ENCODE measurements around the gene PRR33. TPM values are rescaled to one million over a fixed set of nuclear protein-coding genes. Genes with fewer than 3 reads are reported as not detected.
"Not testable (repeated sequence)": the region's sequence is repeated elsewhere in the genome, so short reads cannot be mapped to it uniquely, and the experiment has no call there.

Gene PRR33
- polyA plus RNA-seq, 3 donors from 2014 or later, result 0.35 TPM; not detected in 2

- peaks cover 10 to 25% (median 13%) of the 10 kb centered on the region in 3 donors for H3K27me3 Mint-ChIP-seq (ENCODE audit: low read depth in 3 of 3)
- peak overlapping the region in 3 of 6 donors; percentile 29 to 85 (median 36) for H3K27ac Mint-ChIP-seq
- no peak overlapping the region for H3K4me3 Mint-ChIP-seq
- peaks cover 0 to 6% (median 2%) of the 10 kb centered on the region in 3 donors for H3K36me3 Mint-ChIP-seq
- H3K9me3 Mint-ChIP-seq, result no peaks in the 10 kb centered on the region
- H3K4me1 Mint-ChIP-seq, result peaks cover 45 to 46% of the 10 kb centered on the region in 2 donors
- DNase-seq, result no peak
Observed at GRCh38 chr11:1893581-1894359, 2.1 kb upstream of the PRR33 start.

GRCh38 chr11:1892558-1892957 lies 863 bp upstream of the PRR33 start:
- Mint-ChIP-seq H3K4me3 (peak overlapping the region in 2 of 5 donors; percentile 25 to 30), H3K27ac (peak overlapping the region in 2 of 6 donors; percentile 54 to 84), H3K9me3 (no peaks in the 10 kb centered on the region), H3K36me3 (peaks cover 0 to 10% (median 2%) of the 10 kb centered on the region in 3 donors), H3K27me3 (ENCODE audit: low read depth in 3 of 3) (peaks cover 11 to 28% (median 17%) of the 10 kb centered on the region in 3 donors), H3K4me1 (peaks cover 57 to 58% of the 10 kb centered on the region in 2 donors)
- DNase-seq, result no peak

DNA sequence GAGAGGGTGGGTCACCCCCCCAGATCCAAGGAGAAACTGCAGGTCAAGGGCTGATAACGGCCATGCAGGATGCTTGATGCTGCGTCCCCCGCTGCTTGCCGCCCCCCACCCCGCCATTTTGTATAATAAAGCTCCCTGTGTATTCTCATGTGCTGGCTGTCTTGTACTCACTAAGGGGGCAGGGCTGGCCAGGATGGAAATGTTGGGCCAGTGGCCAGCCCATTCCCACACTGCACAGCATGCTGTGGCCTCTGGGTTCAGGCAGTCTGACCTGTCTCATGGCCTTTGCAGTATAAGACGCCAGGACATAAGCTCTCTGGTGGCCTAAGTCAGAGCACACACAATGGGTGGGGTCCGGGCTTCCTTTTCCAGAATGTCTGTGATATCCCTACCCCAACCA lies 421 bp upstream of the PRR33 start:
- Mint-ChIP-seq H3K27me3 (ENCODE audit: low read depth in 3 of 3) (peaks cover 11 to 28% (median 17%) of the 10 kb centered on the region in 3 donors), H3K9me3 (no peaks in the 10 kb centered on the region), H3K4me1 (peaks cover 60 to 61% of the 10 kb centered on the region in 2 donors), H3K36me3 (peaks cover 0 to 12% (median 0%) of the 10 kb centered on the region in 3 donors), H3K4me3 (peak overlapping the region in 4 of 5 donors; percentile 25 to 83 (median 76)), H3K27ac (peak overlapping the region in 3 of 6 donors; percentile 94)
- DNase-seq, result no peak

DNA sequence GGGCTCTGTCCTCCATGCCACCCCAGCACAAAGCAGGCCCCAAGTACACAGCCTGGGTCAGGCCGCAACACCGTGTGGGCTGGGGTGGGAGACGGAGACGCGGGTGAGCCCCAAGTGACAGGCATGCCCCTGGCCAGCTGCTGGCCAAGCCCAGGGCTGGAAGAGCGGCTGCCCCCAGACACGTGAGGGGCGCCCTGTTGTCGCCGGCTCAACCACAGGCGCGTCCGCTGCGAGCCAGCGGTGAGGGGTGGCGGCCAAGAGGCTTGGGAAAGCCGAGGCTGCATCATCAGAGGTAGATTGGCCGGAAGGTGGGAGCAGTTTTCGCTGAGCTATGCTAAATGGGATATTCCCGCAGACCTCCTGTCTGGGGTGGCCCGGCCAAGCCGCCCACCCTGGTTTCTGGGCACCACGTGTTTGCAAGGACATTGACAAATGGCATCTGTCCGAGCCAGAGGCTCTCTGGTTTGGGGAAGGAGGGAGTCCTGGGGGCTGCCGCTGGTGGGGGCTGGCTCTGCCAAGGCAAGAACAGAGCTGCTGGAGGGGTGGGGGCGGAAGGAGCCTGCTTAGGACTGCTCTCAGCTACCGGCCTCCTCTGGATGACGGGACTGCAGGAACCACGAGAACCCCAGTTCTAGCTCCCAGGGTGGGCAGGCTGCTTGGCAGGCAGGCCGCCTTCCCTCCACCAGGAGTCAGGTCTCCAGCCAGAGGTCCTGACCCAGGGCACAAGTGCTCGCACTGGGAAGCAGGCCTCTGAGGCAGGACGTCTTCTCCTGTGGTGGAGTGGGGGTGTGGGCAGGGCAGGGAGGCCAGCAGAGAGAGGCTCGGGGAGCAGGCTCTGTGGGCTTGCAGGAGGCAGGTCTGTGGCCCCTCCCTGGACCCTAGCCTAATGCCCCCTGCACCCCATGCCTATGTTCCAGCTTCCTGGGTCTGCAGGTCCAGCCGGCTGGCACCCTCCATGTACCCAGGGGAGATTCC lies 552 bp downstream of the PRR33 start:
- Mint-ChIP-seq H3K27me3 (ENCODE audit: low read depth in 3 of 3) (peaks cover 11 to 28% (median 17%) of the 10 kb centered on the region in 3 donors), H3K27ac (peak overlapping the region; percentile 76 to 94 (median 94)), H3K4me3 (peak overlapping the region; percentile 74 to 83 (median 80)), H3K9me3 (no peaks in the 10 kb centered on the region), H3K36me3 (peaks cover 0 to 12% (median 0%) of the 10 kb centered on the region in 3 donors), H3K4me1 (peaks cover 61% of the 10 kb centered on the region in 2 donors)
- DNase-seq, result peak; percentile 69 to 79 (median 77)

- Mint-ChIP-seq H3K4me3 (peak overlapping the region; percentile 74 to 83 (median 80)), H3K27ac (peak overlapping the region; percentile 76 to 98 (median 94)), H3K27me3 (ENCODE audit: low read depth in 3 of 3) (peaks cover 11 to 28% (median 17%) of the 10 kb centered on the region in 3 donors), H3K36me3 (peaks cover 0 to 12% (median 0%) of the 10 kb centered on the region in 3 donors), H3K4me1 (peaks cover 61% of the 10 kb centered on the region in 2 donors), H3K9me3 (no peaks in the 10 kb centered on the region)
- peak in 1 of 3 donors; percentile 19 for DNase-seq
Observed at GRCh38 chr11:1889941-1890855, 1.5 kb downstream of the PRR33 start.

DNA sequence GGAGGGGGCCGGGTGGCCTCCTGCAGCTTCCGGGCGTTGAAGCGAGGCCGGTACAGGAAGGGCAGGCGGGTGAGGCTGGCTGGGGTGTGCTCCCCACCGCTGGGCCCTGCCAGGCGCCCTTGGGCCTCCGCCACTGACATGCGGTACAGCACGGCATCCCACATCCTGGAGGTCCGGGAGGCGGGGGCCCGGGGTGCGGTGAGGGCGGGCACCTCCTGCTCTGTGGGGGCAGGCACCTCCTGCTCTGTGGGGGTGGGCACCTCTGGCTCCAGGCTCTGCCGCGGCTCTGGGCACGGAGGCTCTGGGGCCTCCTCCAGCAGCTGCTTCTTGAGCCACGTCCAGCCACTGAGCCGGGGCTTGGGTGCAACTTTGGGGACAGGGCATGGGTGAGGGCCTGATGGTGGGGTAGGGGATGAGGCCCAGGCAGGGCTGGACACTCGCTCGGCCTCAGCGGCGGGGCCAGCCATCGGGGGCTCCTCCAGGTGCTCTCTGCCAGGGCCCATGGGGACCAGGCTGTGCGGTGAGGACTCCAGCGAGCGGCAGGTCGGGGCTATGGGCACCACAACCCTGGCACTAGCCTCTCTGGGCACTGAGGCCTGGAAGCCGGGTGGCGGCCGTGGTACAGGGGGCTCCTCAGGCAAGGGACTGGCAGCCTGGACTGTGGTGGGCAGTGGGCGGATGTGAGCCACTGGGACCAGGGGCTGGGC lies 2.3 kb downstream of the PRR33 start:
- Mint-ChIP-seq H3K27ac (peak overlapping the region; percentile 89 to 98 (median 94)), H3K36me3 (peaks cover 0 to 12% (median 0%) of the 10 kb centered on the region in 3 donors), H3K4me1 (peaks cover 61% of the 10 kb centered on the region in 2 donors)

GRCh38 chr11:1888811-1889210 lies 2.9 kb downstream of the PRR33 start:
- peaks cover 59 to 61% of the 10 kb centered on the region in 2 donors for H3K4me1 Mint-ChIP-seq
- H3K27me3 Mint-ChIP-seq (ENCODE audit: low read depth in 3 of 3), result peaks cover 8 to 28% (median 17%) of the 10 kb centered on the region in 3 donors

More for the DNA sequence above, 2.3 kb downstream of the PRR33 start:
- H3K9me3 Mint-ChIP-seq, result no peaks in the 10 kb centered on the region
- H3K4me3 Mint-ChIP-seq, result peak overlapping the region; percentile 74 to 83 (median 80)
- peak; percentile 94 for DNase-seq
- H3K27me3 Mint-ChIP-seq (ENCODE audit: low read depth in 3 of 3), result peaks cover 8 to 28% (median 17%) of the 10 kb centered on the region in 3 donors

GRCh38 chr11:1888347-1888753 lies 3.3 kb downstream of the PRR33 start:
- H3K27ac Mint-ChIP-seq, result peak overlapping the region; percentile 86 to 98 (median 94)
- peaks cover 54 to 56% of the 10 kb centered on the region in 2 donors for H3K4me1 Mint-ChIP-seq
- peak overlapping the region; percentile 70 to 80 (median 74) for H3K4me3 Mint-ChIP-seq
- peaks cover 0 to 12% (median 0%) of the 10 kb centered on the region in 3 donors for H3K36me3 Mint-ChIP-seq
- no peaks in the 10 kb centered on the region for H3K9me3 Mint-ChIP-seq
- DNase-seq, result peak; percentile 28 to 46 (median 29)
- H3K27me3 Mint-ChIP-seq (ENCODE audit: low read depth in 3 of 3), result peaks cover 8 to 28% (median 14%) of the 10 kb centered on the region in 3 donors

More at GRCh38 chr11:1888811-1889210, 2.9 kb downstream of the PRR33 start:
- DNase-seq, result no peak
- Mint-ChIP-seq H3K9me3 (no peaks in the 10 kb centered on the region), H3K4me3 (peak overlapping the region; percentile 70 to 80 (median 74)), H3K36me3 (peaks cover 0 to 12% (median 0%) of the 10 kb centered on the region in 3 donors), H3K27ac (peak overlapping the region; percentile 86 to 98 (median 94))

DNA sequence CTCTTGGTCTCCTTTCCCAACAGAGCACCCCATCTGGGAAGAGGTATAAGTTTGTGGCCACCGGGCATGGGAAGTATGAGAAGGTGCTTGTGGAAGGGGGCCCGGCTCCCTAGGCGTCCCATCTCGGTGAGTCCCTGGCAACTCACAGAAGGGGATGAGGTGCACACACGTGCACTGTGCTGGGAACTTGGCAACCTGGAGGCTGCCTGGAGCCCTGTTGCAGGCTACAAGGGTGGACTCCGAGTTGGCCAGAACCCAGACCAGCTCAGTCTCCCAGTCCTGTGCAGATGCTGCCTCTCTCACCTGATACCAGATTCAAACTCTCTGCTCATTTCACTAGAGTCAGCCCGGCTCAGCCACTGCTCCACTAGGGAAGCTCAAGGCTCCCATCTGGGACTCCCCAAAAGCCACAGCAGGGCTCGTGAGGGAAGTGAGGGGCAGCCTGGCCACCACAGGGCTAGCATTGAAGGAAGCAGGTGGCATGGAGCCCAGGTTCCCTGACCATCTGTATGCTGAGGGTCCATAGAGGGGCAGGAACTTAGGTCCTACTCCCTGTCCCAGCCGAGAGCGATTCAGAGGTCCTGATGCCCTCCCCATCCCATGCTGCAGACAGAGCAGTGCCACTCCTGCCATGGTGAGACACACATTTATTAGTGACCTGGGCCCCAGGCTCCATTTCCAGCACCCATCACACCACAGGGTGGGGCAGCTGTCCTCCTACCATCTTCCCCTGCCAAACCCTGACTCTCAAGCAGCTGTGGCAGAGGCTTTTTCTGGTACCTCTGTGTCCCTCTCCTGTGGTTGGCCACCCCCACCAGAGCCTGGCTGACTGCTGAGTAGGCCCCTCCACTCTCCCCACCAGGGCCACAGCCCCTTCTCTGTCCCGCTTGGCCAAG lies 4.0 kb downstream of the PRR33 start:
- peak in 1 of 3 donors; percentile 23 for DNase-seq
- Mint-ChIP-seq H3K27ac (peak overlapping the region; percentile 86 to 98 (median 94)), H3K9me3 (no peaks in the 10 kb centered on the region), H3K36me3 (peaks cover 0 to 12% (median 0%) of the 10 kb centered on the region in 3 donors), H3K4me1 (peaks cover 50 to 54% of the 10 kb centered on the region in 2 donors), H3K27me3 (ENCODE audit: low read depth in 3 of 3) (peaks cover 8 to 25% (median 12%) of the 10 kb centered on the region in 3 donors), H3K4me3 (peak overlapping the region; percentile 25 to 80 (median 74))

GRCh38 chr11:1886551-1886950 lies 5.1 kb downstream of the PRR33 start:
- Mint-ChIP-seq H3K4me1 (peaks cover 39 to 47% of the 10 kb centered on the region in 2 donors), H3K27me3 (ENCODE audit: low read depth in 3 of 3) (peaks cover 8 to 22% (median 8%) of the 10 kb centered on the region in 3 donors), H3K27ac (peak overlapping the region in 2 of 6 donors; percentile 29 to 46), H3K36me3 (peaks cover 0 to 12% (median 0%) of the 10 kb centered on the region in 3 donors)
- not testable (repeated sequence) for H3K4me3 Mint-ChIP-seq, H3K9me3 Mint-ChIP-seq, DNase-seq

- DNase-seq, result no peak
- Mint-ChIP-seq H3K36me3 (peaks cover 0 to 12% (median 0%) of the 10 kb centered on the region in 3 donors), H3K27me3 (ENCODE audit: low read depth in 3 of 3) (peaks cover 2 to 8% (median 7%) of the 10 kb centered on the region in 3 donors), H3K4me1 (peaks cover 20 to 40% of the 10 kb centered on the region in 2 donors), H3K4me3 (no peak overlapping the region), H3K27ac (no peak overlapping the region), H3K9me3 (no peaks in the 10 kb centered on the region)
Observed at GRCh38 chr11:1884303-1884700, 7.4 kb downstream of the PRR33 start.

Data from immature natural killer cell (primary cell).